ENCODE results near the gene SLC5A12. TPM values are rescaled to one million over a fixed set of nuclear protein-coding genes. Genes with fewer than 3 reads are reported as not detected.

SLC5A12 gene
- total and polyA plus RNA-seq, 2 of the 4 experiments (the other 2 are of a cell fraction) = not detected

DNA sequence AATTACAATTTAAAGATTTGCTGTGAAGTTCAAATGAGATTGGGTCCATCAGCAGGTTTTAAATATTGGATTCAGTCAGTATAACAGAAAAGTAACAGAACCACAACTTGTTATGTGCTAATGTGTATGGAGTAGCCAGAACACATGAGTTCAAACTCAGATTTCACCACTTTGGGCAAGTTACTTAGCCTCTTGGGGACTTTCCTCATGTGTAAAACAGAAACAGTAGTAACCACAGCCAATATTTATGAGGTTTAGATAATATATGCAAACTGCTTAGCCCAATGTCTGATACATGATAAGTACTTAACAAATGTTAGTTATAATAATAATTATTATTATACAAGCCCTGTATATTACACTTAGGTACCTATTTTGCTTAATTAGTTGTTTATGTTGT, 21.8 kb upstream of the SLC5A12 start:
- Histone ChIP-seq H2BK15ac (ENCODE audit: low read depth, low read length) (no peak overlapping the region), H3K9ac (ENCODE audit: low read depth, low read length) (no peak overlapping the region), H2BK20ac (ENCODE audit: low read depth, low read length) (no peak overlapping the region), H2BK5ac (ENCODE audit: low read depth, low read length, poor library complexity, severe bottlenecking) (no peak overlapping the region), H4K5ac (ENCODE audit: low read depth, low read length) (no peak overlapping the region), H4K91ac (ENCODE audit: insufficient read depth, low read depth, low read length) (no peak overlapping the region), H2BK120ac (ENCODE audit: low read depth, low read length) (no peak overlapping the region), H3K9me3 (ENCODE audit: control insufficient read depth, insufficient read depth, low read length) (no peaks in the 10 kb centered on the region), H3K36me3 (ENCODE audit: control insufficient read depth, insufficient read depth, low read length) (no peaks in the 10 kb centered on the region), H3K4me1 (ENCODE audit: control insufficient read depth, insufficient read depth, low read length) (no peaks in the 10 kb centered on the region), H4K8ac (ENCODE audit: low read depth in 2 of 2, low read length in 2 of 2) (no peak overlapping the region), H3K27me3 (ENCODE audit: control insufficient read depth, insufficient read depth, low read length) (no peaks in the 10 kb centered on the region), H3K4me2 (ENCODE audit: low read depth, low read length) (no peak overlapping the region), H3K56ac (ENCODE audit: extremely low read depth, insufficient read depth, low read length) (no peak overlapping the region), H2AK5ac (ENCODE audit: low read depth, low read length) (no peak overlapping the region), H4K20me1 (ENCODE audit: insufficient read depth, low read length) (no peaks in the 10 kb centered on the region), H3K18ac (ENCODE audit: low read depth, low read length) (no peak overlapping the region), H3K9me1 (ENCODE audit: insufficient read depth, low read length) (no peaks in the 10 kb centered on the region), H3K14ac (replicated peaks; ENCODE audit: low read depth, low read length) (no peak overlapping the region), H3K4me3 (ENCODE audit: insufficient read depth, low read depth, low read length) (no peak overlapping the region), H3K79me1 (ENCODE audit: low read depth in 1 of 2, low read length in 2 of 2) (no peaks in the 10 kb centered on the region), H3K27ac (ENCODE audit: insufficient read depth, low read length) (no peak overlapping the region), H3K23ac (ENCODE audit: low read depth, low read length) (no peak overlapping the region), H3K4ac (ENCODE audit: low read depth, low read length) (no peak overlapping the region), H2AFZ (replicated peaks; ENCODE audit: low read length, poor library complexity) (no peak overlapping the region), H2AK9ac (replicated peaks; ENCODE audit: low read depth, low read length, poor library complexity) (no peak overlapping the region)
- POLR2A ChIA-PET (ENCODE audit: unreplicated experiment) = no interaction called here
- ATAC-seq (ENCODE audit: low read depth) (no peak), DNase-seq (no peak)
- CTCF ChIA-PET = no interaction called here
- intact Hi-C loops (cut with micrococcal nuclease) (no loop called here), dilution Hi-C loops (cut with HindIII; ENCODE audit: low sequenced_read_pairs, unreplicated experiment) (loop anchor here (25.0 kb wide), 1 partner anchor 394 kb away; no protein-coding TSS in a partner anchor), in situ Hi-C loops (cut with MboI; ENCODE audit: low sequenced_read_pairs) (no loop called here)
- TF ChIP-seq FOS (IDR thresholded peaks at IDR 0.05; ENCODE audit: low read depth, low read length) (no peak), RFX5 (IDR thresholded peaks at IDR 0.05; ENCODE audit: low read depth, low read length) (no peak), NFE2L2 (IDR thresholded peaks at IDR 0.05; ENCODE audit: low read depth, low read length) (no peak), SMC3 (IDR thresholded peaks at IDR 0.05; ENCODE audit: low read depth, low read length) (no peak), CEBPB (IDR thresholded peaks at IDR 0.05; ENCODE audit: low read depth, low read length) (no peak), CHD1 (IDR thresholded peaks at IDR 0.05; ENCODE audit: low read depth, low read length) (no peak)
- TF ChIP-seq, protein P1, sequence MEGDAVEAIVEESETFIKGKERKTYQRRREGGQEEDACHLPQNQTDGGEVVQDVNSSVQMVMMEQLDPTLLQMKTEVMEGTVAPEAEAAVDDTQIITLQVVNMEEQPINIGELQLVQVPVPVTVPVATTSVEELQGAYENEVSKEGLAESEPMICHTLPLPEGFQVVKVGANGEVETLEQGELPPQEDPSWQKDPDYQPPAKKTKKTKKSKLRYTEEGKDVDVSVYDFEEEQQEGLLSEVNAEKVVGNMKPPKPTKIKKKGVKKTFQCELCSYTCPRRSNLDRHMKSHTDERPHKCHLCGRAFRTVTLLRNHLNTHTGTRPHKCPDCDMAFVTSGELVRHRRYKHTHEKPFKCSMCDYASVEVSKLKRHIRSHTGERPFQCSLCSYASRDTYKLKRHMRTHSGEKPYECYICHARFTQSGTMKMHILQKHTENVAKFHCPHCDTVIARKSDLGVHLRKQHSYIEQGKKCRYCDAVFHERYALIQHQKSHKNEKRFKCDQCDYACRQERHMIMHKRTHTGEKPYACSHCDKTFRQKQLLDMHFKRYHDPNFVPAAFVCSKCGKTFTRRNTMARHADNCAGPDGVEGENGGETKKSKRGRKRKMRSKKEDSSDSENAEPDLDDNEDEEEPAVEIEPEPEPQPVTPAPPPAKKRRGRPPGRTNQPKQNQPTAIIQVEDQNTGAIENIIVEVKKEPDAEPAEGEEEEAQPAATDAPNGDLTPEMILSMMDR (conservative IDR thresholded peaks at IDR 0.05; ENCODE audit: low read depth, low read length) = no peak
- BruUV-seq (replicated peaks) = no TSS peak

Measured in IMR-90 (cell line).